SHP77 treated with DMSO at 0.1 percent for 48 hours (cell line): ENCODE data around the gene PCBP3.
"Not testable (repeated sequence)": the region's sequence is repeated elsewhere in the genome, so short reads cannot be mapped to it uniquely, and the experiment has no call there.

Experiments used
- DNase-seq: peaks from one replicate; lab custom pipeline; 2025; lab: John Stamatoyannopoulos, UW

The PCBP3 gene

GRCh38 chr21:45893740-45894449 lies 250.4 kb downstream of the PCBP3 start:
- no peak for DNase-seq

- DNase-seq, result no peak
Measured at GRCh38 chr21:45894450-45894825, 250.9 kb downstream of the PCBP3 start.

GRCh38 chr21:45894906-45895777 lies 251.6 kb downstream of the PCBP3 start:
- no peak for DNase-seq

GRCh38 chr21:45895778-45896370 lies 252.3 kb downstream of the PCBP3 start:
- no peak for DNase-seq

DNA sequence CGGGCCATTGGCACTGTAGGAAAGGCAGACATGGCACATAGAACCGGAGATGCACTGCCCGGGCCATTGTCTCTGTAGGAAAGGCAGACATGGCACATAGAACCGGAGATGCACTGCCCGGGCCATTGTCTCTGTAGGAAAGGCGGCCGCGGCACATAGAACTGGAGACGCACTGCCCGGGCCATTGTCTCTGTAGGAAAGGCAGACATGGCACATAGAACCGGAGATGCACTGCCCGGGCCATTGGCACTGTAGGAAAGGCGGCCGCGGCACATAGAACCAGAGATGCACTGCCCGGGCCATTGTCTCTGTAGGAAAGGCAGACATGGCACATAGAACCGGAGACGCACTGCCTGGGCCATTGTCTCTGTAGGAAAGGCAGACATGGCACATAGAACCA lies 252.9 kb downstream of the PCBP3 start:
- not testable (repeated sequence) for DNase-seq

- DNase-seq, result no peak
Measured at GRCh38 chr21:45897191-45898027, 253.9 kb downstream of the PCBP3 start.

DNA sequence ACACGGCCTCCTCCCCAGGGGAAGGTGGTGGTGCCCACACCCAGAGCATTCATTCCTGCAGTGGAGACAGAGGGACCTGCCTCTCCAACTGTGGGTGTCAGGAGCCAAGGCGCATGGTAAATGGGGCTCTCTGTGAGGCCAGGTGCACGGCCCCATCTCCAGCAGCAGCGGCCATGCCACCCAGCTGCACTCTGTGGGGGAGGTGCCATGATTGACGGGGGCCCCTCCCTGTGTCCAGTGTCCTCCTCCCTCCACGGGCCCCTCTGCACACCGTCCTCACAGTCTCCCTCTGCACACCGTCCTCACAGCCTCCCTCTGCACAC lies 254.5 kb downstream of the PCBP3 start:
- DNase-seq, result no peak

DNA sequence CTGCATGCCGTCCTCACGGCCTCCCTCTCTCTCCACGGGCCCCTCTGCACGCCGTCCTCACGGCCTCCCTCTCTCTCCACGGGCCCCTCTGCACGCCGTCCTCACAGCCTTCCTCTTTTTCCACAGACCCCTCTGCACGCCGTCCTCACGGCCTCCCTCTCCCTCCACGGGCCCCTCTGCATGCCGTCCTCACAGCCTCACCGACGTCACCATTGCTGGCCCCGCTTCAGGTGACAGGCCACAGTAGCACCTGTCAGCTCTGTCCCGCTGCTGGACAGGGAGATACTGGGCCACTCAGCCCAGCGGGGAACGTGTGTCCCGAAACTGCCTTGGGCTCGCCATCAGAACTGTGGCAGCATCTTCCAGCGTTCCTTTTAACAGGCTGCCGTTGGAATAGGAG lies 255.3 kb downstream of the PCBP3 start:
- DNase-seq, result no peak

- DNase-seq, result no peak
Measured at GRCh38 chr21:45899317-45900033, 255.9 kb downstream of the PCBP3 start.

GRCh38 chr21:45900034-45900868 lies 256.7 kb downstream of the PCBP3 start:
- no peak for DNase-seq

GRCh38 chr21:45901061-45901690 lies 257.7 kb downstream of the PCBP3 start:
- no peak for DNase-seq

DNA sequence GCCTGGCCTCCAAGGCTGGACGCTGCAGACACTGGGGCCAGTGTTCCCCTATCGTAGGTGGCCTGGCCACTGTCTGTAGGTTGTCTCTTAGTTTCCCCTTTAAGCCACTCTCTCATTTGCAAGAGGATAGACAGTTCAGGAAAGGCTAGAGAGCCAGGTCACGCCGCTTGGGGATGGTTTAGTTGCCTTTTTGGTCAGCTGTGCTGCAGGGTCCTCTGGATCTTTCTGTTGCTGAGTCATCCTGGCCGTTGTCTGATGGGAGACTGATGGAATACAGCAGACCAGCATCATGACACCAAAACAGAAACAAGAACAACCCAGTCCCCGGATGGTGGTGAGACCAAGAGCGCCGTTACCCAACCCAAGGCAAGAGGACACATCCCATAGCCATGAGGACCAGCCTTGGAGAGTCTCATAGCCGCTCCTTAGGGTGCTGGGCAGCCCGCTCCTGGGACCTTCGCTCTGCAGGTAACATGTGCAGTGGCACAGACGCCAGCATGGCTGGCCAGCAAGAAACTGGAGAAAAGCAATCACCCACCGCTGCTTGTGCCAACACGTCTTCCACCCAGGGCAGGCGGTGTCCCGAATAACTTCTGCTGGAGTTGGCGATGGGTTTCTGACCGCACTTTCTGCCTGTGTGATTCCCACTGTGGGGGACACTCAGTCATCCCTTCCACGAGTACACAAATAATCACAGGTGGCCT lies 258.9 kb downstream of the PCBP3 start:
- DNase-seq, result no peak

DNA sequence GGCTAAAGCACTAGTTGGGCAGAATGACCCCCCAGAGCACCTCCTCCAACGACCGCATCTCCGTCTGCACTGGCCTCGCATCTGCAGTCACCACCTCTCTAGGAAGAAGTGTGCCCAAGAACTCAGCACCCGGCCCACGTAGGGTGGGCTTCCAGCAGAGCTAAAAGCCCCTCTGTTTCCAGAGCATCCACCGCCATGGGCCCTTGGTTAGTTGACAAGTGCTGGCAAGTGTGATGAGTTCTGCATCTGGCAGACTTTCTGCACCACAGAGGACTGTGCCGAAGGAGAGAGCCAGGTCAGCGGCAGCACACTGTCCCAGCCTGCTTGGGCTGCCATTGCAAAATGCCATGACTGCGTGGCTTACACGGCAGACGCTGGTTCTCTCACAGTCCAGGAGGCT lies 261.7 kb downstream of the PCBP3 start:
- no peak for DNase-seq

DNA sequence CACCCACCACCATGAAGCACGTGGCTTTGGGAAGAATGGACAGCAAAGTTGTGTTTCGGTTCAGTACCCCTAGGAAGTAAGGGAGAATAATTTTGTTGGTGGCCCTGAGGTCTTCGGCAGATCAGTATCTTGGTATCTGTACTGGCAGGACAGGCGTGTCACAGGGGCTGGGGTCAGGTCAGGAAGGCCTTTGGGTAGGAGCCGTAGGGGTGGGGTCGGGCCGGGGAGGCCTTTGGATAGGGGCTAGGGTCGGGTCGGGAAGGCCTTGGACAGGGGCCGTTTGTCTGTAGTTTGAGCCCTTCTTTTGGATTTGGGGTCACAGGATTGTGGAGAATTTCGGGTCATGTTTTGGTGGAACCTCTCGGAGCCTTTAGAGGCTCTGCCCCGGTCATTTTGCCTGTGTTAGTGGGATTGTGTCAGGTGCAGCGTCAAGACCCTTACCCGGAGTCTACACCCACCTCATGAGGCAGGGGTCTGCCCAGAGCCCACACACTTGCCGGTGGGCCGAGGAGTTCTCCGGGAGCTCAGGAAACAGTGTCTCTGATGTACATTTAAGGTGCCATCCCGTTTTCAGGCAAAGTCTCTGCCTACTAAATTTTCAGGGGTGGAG lies 262.8 kb downstream of the PCBP3 start:
- no peak for DNase-seq

GRCh38 chr21:45906859-45907258 lies 263.3 kb downstream of the PCBP3 start:
- no peak for DNase-seq

- DNase-seq, result no peak
Measured at GRCh38 chr21:45908536-45909237, 265.2 kb downstream of the PCBP3 start.

- DNase-seq, result no peak
Measured at GRCh38 chr21:45909238-45909988, 265.9 kb downstream of the PCBP3 start.

- DNase-seq, result no peak
Measured at GRCh38 chr21:45910155-45910547, 266.6 kb downstream of the PCBP3 start.
